Colonic mucosa (tissue), 4 donors: ENCODE results near the gene COL19A1. TPM values are rescaled to one million over a fixed set of nuclear protein-coding genes. Genes with fewer than 3 reads are reported as not detected.

Experiments used
- DNase-seq: peaks from one replicate; pipeline ENCODE4 v3.0.0-alpha.2; 2020
- H3K27ac ChIP-seq: fragments of 200-600 bp; one replicate; pipeline ENCODE4 v1.8.0; 2021
- H3K27me3 ChIP-seq: fragments of 200-600 bp; one replicate; pipeline ENCODE4 v1.8.0; 2021
- H3K36me3 ChIP-seq: fragments of 200-600 bp; one replicate; pipeline ENCODE4 v1.8.0; 2021
- H3K4me1 ChIP-seq: fragments of 200-600 bp; one replicate; pipeline ENCODE4 v1.8.0; 2021; ENCODE audit warnings: mild to moderate bottlenecking
- H3K4me3 ChIP-seq: fragments of 200-600 bp; one replicate; pipeline ENCODE4 v1.8.0; 2021
- H3K9ac ChIP-seq, 2 donors: one replicate each; pipeline ENCODE4 v1.7.0; 2013; ENCODE audit warnings: control low read depth in 2 of 2, low read depth in 2 of 2, low read length in 2 of 2
- H3K9me3 ChIP-seq: fragments of 200-600 bp; one replicate; pipeline ENCODE4 v1.8.0; 2021
- CTCF ChIP-seq: fragments of 200-600 bp; IDR thresholded peaks from one replicate; pipeline ENCODE4 v1.8.0; 2022; ENCODE audit warnings: antibody characterized with exemption, mild to moderate bottlenecking
- intact Hi-C: fragments of 100-400 bp; cut with DNase I; formaldehyde crosslinking; loops from one replicate; pipeline ENCODE4 v1.14.1; 2022
- total RNA-seq, 2 donors: library from RNA; stranded (reverse); fragmentation: NEBNext Ultra II Directional in 1 of 2; extraction: Animal tissue kit (Norgen Biotek cat#: 25700) in 1 of 2; gene quantifications; one replicate each; pipeline ENCODE4 v1.2.1, GENCODE V29; 2021
- donor health status: healthy.
- donor health status: DM: no; HTN: no; CAD: no.
- donor health status: DM: no; HTN: no; CAD: no.

COL19A1 gene
- total RNA-seq, 2 donors from 2014 or later = 0.22 to 0.56 TPM

- intact Hi-C loops = loop anchor here (10.0 kb wide), 1 partner anchor 269 kb away; no protein-coding TSS in a partner anchor
- H3K4me3 ChIP-seq = no peak overlapping the region
- no peak overlapping the region for H3K27ac ChIP-seq
- no peaks in the 10 kb centered on the region for H3K27me3 ChIP-seq
- no peaks in the 10 kb centered on the region for H3K36me3 ChIP-seq
- H3K9me3 ChIP-seq = no peaks in the 10 kb centered on the region
- H3K9ac ChIP-seq = no peak overlapping the region
- no peak for DNase-seq
- H3K4me1 ChIP-seq = no peaks in the 10 kb centered on the region
- TF ChIP-seq CTCF = peak; percentile 73
These were observed 30.8 kb upstream of the COL19A1 start for GRCh38 chr6:69835414-69836179.

- H3K27ac ChIP-seq = no peak overlapping the region
- no peak for TF ChIP-seq CTCF
- H3K4me3 ChIP-seq = no peak overlapping the region
- H3K9me3 ChIP-seq = no peaks in the 10 kb centered on the region
- DNase-seq = no peak
- no peaks in the 10 kb centered on the region for H3K36me3 ChIP-seq
- intact Hi-C loops = no loop called here
- no peak overlapping the region for H3K9ac ChIP-seq
- no peaks in the 10 kb centered on the region for H3K4me1 ChIP-seq
- H3K27me3 ChIP-seq = no peaks in the 10 kb centered on the region
These were observed 24.5 kb upstream of the COL19A1 start for GRCh38 chr6:69841862-69842261.

- Histone ChIP-seq H3K4me1 (no peaks in the 10 kb centered on the region), H3K9ac (no peak overlapping the region), H3K9me3 (no peaks in the 10 kb centered on the region), H3K4me3 (no peak overlapping the region), H3K36me3 (no peaks in the 10 kb centered on the region), H3K27ac (no peak overlapping the region), H3K27me3 (no peaks in the 10 kb centered on the region)
- intact Hi-C loops = no loop called here
- no peak for DNase-seq
- TF ChIP-seq CTCF = no peak
These were observed 23.2 kb upstream of the COL19A1 start for GRCh38 chr6:69843189-69843588.

GRCh38 chr6:69846312-69846711 lies 20.0 kb upstream of the COL19A1 start:
- intact Hi-C loops = no loop called here

GRCh38 chr6:69846770-69847491 lies 19.4 kb upstream of the COL19A1 start:
- Histone ChIP-seq H3K27ac (no peak overlapping the region), H3K27me3 (no peaks in the 10 kb centered on the region), H3K4me1 (no peaks in the 10 kb centered on the region), H3K36me3 (no peaks in the 10 kb centered on the region), H3K9ac (no peak overlapping the region), H3K4me3 (no peak overlapping the region), H3K9me3 (no peaks in the 10 kb centered on the region)
- DNase-seq = no peak
- TF ChIP-seq CTCF = no peak
- intact Hi-C loops = no loop called here

More at GRCh38 chr6:69846312-69846711, 20.0 kb upstream of the COL19A1 start:
- Histone ChIP-seq H3K9ac (no peak overlapping the region), H3K27me3 (no peaks in the 10 kb centered on the region), H3K9me3 (no peaks in the 10 kb centered on the region), H3K36me3 (no peaks in the 10 kb centered on the region), H3K4me3 (no peak overlapping the region), H3K27ac (no peak overlapping the region), H3K4me1 (no peaks in the 10 kb centered on the region)
- TF ChIP-seq CTCF = no peak
- no peak for DNase-seq
